GM08714 (cell line): Measurements from ENCODE around the gene OSBPL5.

ENCODE experiments used
- H3K4me3 ChIP-seq: fragments of 200-500 bp; sonication (Bioruptor generic); 2 replicates; pipeline ENCODE4 v1.5.1; 2014; ENCODE audit warnings: mild to moderate bottlenecking, low read length, inconsistent platforms
- ZNF274 ChIP-seq: IDR thresholded peaks from 2 replicates; pipeline ENCODE4 v1.6.1; 2012; ENCODE audit warnings: mild to moderate bottlenecking, low read depth, low read length

The OSBPL5 gene

DNA sequence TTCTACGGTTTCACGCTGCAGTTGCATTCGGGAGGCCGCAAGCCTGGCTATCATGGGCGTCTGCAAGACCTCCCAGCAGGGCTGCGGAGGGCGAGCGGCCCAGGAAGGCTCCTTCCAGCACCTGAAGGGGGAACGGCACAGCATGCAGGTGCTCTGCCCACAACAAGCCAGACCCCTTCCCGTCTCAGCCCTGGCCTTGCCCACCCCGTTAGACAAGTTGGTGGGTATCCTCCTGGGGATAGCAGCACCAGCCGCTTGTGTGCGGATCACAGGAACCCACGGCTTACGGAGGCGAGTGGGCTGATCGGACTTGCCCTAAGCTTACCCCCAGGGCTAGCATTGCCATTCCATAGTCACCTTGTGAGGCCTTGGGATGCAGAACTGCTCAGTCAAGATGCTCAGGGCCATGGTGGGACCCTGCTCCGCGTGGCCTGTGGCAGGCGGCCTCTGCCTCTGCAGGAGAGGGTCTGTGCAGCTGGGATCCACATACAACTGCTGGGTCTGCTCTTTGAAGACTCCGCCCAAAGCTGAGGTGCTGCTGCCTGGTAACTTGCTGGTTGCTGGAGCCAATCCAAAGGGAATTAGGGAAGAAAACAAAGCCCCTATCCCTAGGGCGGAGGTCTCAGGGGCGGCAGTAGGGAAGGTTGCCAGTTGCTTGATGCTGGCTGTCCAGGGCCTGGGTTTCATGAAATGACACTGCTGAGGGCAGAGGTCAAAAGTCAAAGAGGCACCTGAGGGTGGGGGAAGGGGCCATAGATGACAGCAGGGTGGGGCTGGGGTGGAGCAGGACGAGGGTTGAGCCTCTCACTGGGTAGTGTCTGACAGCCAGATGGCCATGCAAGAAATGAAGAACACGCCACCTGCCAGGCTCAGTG lies 1.4 kb upstream of the OSBPL5 start:
- H3K4me3 ChIP-seq: no peak overlapping the region
- TF ChIP-seq ZNF274: no peak

DNA sequence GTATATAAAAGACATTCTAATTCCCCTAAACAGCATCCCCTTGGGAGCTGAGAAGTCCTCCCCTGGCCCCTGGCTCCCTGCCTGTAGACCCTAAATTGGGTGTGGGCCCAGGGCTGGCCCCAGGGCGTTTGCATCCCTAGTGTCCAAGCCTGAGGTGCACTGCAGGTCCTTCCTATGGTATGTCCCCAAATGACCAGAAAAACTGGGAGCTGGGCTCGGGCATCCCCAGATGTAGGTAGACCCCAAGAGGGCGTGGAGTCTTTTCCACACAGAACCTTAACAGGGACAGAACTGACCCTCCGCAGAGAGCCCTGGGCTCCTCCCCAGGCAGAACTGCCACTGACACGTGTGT lies 782 bp upstream of the OSBPL5 start:
- no peak overlapping the region for H3K4me3 ChIP-seq
- TF ChIP-seq ZNF274: no peak

DNA sequence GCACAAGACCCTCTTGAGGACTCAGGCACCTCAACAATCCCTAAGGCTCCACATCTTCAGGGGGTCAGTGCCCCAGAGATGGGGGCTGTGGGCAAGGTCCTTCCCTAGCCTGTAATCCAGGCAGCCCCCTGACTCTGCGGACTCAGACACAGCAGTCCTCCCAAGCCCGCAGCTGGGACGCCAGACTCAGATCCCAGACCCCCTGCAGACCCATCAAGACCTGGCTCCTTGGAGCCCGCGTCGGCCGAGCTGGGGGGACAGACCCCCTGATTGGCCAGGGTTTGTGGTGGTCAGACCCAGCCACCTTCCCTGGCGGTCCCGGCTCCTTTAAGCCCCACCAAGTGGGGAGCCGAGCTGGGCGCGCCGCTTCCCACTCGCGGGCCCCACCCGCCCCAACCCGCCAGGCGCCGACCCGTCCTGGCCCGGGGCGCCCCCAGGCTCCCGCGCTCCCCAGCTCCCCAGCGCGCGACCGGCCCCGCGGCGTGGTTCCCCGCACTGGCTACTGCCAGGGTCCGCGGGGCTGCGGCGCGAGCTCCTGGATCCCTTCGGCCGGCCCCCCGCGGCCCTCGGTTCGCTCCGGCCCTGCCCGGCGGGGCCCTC lies 458 bp downstream of the OSBPL5 start:
- no peak overlapping the region for H3K4me3 ChIP-seq
- TF ChIP-seq ZNF274: no peak

DNA sequence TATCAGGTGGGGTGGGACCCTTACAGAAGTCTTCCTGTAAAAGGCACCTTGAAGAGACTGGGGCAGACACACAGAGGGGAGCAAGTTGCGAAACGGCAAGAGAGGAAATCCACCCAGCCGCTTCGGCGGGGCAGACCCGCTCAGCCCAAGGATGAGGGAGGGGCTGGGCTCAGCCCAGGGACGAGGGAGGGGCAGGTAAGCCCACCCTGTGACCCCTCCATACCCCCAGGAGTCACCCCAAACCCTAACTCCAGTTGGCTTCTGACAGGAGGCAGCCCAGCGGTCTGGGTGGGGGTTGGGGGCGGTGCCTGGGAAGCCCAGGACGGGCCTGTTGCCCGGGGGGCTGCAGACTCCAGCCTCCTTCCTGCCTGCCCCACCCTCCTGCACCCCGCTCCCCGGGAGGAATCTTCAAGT lies 965 bp downstream of the OSBPL5 start:
- H3K4me3 ChIP-seq: no peak overlapping the region
- no peak for TF ChIP-seq ZNF274

DNA sequence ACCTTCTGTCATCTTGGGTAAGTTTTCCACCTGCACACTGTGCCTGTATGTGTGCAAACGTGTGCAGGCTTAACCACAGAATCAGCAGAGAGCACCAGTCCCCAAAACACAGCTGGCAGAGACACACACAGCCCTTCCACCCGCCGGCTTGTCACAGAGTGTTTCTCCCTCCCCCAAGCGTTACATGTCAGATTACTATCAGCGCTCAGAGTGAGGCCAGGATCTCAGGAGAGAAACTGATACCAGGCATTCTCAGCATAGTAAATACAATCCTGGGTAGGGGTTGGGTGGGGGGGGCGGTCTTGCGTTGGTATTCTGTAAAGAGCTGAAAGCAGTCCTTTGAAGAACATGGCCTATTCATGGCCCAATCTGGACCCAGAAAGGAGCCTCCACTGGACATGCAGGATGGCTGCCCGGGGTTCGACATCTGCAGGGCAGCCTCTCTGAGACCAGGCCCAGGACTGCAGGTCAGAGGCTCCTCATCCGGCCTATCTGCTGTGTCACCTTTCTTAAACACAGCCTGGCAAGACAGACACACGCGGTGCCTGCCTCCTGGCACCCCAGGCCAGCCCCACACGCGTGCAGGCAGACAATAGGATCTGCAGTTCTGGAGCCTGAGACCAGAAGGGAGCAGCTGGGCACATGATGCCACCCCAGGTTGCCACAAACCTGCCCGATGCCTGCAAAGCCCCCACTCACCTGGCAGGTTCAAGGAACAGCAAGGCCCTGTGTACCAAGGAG lies 1.7 kb downstream of the OSBPL5 start:
- no peak for TF ChIP-seq ZNF274
- H3K4me3 ChIP-seq: no peak overlapping the region

DNA sequence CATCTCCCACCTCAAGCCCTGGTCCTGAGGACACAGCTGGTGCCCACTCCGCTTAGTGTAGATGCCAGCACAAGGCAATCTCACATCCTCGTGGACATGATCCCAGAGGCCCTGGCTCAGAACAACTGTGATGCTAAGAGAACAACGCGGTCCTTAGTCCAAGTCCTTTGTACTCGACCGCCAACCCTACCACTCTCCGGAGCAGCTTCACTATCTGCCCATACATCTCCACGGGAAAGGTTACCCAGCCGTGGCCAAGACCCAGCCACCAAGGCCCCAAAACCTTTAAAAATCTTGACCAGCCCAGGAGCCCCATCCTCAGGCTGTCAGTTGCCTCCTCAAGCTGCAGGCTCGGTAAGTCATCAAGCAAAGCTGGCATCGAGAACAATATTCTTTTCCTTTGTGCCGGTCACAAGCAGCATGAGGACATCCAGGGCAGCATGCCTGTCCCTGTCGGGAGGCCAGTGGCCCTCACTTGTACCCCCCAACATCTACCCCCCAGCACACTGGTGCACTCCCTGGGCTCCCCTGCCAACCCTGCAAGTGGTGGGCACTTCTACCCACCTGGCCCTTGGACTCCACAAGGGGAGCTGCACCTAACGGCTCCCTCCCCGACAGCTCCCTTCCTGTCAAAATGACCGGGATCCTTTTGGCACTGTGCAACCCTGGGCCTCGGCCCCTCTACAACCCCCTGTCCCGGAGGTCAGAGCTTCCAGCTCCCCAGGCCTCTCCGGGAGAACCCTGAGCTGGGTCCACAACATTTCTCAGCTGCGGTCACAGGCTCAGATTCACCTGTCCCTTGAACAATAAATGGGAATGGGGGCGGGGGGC lies 2.5 kb downstream of the OSBPL5 start:
- H3K4me3 ChIP-seq: no peak overlapping the region
- TF ChIP-seq ZNF274: no peak

DNA sequence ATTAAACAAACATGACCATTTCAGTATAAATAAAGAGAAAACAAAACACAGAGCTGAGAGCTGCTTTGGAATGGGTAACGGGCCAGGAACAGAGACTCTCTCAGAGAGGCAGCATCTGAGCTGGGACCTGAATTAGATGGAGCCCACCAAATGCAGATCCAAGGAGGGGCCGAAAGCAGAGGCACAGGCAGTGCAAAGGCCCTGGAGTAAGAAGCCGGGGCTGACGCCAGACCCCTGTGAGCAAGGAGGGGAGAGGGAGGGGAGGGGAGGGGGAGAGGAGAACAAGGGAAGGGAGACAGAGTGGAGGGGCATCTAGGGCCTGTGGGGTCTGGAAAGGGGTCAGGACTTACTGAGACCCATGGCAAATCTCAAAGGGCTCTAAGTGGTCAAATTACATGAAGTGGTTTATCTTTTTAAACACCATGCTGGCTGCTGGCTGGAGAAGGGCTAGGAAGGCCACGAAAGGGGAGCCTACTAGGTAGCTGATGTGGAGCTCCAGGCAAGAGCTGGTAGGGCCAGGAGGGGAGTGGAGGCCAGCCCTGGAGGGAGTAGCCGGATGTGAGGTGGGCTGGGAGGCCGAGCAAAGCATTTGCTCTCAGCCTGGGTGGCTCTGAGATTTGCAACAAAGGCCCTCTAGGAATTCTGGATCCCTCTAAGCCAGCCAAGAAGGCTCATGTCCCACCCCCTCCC lies 3.2 kb downstream of the OSBPL5 start:
- no peak for TF ChIP-seq ZNF274
- H3K4me3 ChIP-seq: no peak overlapping the region

DNA sequence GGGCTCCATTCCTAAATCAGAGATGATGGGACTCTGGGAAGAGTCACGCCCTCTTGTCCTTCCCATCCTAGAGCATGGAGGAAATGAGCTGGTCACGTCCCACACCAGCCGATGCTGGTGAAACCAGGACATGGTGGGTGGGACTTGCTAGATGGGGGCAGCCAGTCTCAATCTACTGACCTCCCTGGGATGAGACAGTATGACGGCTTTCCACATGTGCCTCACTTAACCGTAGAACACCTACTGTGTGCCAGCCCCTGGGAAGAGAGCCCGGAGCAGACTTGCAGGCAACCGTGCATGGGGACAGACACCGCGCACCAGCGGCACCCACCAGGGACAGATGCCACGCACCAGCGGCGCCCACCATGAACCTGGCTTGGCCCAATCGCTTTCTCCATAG lies 3.8 kb downstream of the OSBPL5 start:
- H3K4me3 ChIP-seq: no peak overlapping the region
- no peak for TF ChIP-seq ZNF274

DNA sequence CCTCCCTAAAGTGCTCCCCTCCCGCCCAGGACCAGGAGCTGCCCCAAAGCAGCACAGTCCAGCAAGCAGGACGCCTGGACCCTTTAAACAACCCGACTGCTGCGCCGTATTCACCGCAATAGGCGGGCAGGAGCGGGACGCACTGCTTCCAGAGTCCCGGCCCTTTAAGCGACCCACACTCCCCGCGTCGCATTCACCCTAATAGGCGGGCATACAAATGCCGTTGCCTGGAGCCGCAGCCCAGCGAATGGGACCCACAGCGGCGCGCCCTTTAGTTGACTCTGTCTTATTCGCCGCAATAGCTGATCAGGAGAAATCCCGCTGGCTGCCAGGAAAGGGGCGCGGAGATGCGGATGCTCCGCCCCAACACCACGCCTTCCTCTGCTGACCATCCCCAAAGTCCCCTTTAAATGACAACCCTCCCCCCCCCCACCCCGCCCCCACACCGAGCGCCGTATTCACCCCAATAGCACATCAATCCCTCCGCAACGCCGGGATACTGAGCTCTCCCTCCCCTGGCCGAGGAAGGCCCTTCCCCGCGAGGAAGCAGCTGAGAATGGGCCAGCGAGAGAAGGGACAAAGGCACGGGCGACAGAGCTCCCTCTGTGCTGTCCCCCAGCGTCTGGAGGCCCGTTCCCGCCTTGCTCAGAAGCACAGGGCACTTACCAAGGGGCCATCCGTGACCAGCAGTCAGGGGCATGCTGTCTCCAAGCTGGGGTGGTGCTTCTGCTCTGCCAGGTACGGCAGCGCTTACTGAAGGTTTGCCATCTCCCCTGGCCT lies 4.7 kb downstream of the OSBPL5 start:
- H3K4me3 ChIP-seq: no peak overlapping the region
- no peak for TF ChIP-seq ZNF274

DNA sequence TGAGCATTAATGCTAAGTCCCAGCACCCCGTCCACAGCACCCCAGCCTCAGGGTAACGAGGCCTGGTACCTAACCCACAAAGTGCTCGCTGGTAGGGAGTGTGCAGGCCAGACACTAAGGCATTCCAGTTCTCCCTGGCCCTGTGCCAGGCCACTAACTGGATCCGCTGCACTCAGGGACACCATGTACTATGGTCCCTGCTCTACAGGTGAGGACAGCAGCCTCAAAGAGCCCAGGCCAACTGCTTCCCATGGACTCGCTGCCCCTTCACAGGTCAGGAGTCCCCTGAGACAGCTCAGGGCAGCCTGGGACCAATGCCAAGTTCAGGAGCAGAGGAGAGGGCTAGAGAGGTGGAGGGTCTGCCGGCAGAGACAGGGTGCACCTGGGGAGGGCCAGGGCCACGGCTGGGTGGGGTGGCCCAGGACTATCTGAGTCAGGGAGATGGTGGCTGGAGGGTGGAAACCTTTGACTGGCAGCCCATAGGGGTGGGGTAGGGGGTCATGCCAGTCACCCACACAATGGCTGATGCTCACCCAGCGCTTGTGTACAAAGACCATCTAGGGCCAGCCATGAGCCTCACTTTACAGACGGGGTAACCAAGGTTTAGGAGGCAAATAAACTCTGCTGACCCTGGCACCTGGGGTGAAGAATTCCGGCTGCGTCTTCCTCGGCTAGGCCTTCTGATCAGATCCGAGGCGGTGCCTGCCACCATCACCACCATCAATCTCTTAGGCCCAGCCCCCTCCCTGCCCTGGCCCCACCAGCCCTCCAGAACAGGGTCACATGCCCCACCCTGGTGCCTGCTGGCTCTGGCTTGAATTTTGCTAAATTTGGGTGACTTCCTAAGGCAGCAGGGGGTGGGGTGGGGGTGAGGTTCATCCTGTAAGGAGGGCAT lies 5.6 kb downstream of the OSBPL5 start:
- no peak for TF ChIP-seq ZNF274

DNA sequence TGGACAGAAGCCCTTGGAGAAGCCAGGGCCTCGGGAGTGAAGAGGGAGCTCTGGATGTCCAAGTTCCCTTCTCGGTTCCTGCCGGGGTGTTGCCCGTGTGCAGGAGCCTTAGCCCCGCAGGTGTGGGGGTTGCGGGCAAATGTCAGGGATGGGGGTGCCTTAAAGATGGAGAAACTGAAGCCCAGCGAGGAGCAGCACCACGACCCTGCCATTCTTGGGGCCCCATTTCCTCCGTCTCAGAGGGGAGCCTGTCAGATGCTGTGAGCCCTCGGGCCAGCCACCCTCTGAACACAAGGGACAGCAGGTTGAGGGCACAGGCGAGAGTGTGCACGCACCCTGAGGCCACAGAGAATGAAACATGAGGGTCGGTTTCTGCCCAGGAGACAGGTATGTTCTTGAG lies 6.3 kb downstream of the OSBPL5 start:
- TF ChIP-seq ZNF274: no peak
- no peak overlapping the region for H3K4me3 ChIP-seq

More for the DNA sequence above, 5.6 kb downstream of the OSBPL5 start:
- H3K4me3 ChIP-seq: no peak overlapping the region

DNA sequence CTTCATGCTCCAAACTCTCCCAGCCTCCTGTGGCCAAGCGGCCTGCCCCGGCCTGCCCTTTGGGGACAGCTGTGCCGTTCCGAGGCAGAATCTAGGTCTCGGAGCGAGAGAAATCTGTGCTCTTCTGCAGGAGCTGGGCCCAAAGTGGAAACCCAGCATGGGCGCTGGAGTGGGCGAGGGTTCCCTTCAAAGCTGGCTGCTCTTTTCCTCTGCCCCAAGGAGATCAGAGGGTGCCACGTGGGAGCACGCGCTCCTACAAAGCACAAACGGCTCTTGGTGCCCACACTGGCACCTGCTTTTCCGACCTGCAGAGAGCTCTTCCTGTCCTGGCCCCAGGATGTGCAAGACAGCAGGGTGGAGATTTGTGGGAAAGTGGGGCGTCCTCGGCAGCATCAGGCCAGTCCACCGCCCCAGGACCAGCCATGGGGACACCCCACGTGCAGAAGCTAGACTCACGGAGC lies 6.9 kb downstream of the OSBPL5 start:
- H3K4me3 ChIP-seq: no peak overlapping the region
- TF ChIP-seq ZNF274: no peak
